ENCODE results near the gene THAP7.

DNA sequence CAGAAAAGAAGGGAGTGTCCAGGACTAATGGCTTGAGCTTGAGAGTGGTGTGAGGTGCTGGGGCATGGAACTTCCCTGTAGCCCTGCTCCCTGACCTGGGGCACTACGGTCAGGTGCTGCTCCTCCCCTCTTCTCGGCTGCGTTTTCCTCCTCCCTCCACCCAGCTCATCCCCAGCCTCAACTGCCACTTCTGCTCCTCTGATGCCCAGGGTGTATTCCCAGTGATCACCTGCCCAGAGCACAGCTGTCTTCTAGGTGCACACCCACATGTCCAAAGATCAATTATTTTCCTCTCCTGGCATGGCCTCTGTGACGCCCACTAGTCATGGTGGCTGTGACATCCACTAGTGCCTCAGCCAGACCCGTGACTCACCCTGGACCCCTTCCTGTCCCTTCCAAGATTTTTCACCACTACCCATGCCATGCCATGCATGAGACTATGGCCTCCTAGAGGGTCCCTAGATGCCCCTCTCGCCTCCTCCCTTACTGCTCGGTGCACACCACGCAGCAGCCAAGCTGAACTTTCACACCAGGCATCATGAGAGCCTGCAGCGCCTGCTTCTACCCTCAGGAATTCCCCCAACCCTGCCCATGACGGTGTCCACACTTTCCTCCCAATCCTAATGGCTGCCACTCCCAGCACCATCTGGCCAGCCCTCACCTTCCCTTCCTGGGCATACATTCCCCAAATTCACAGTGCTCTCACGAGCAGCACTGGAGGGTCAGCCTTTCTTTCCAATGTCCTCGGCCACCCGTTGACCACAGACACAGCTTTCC lies 14.9 kb upstream of the THAP7 start:
- TF ChIP-seq, protein P1, sequence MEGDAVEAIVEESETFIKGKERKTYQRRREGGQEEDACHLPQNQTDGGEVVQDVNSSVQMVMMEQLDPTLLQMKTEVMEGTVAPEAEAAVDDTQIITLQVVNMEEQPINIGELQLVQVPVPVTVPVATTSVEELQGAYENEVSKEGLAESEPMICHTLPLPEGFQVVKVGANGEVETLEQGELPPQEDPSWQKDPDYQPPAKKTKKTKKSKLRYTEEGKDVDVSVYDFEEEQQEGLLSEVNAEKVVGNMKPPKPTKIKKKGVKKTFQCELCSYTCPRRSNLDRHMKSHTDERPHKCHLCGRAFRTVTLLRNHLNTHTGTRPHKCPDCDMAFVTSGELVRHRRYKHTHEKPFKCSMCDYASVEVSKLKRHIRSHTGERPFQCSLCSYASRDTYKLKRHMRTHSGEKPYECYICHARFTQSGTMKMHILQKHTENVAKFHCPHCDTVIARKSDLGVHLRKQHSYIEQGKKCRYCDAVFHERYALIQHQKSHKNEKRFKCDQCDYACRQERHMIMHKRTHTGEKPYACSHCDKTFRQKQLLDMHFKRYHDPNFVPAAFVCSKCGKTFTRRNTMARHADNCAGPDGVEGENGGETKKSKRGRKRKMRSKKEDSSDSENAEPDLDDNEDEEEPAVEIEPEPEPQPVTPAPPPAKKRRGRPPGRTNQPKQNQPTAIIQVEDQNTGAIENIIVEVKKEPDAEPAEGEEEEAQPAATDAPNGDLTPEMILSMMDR (IDR thresholded peaks at IDR 0.05), result no peak
- no peak for TF ChIP-seq POLR2A (IDR thresholded peaks at IDR 0.05)
